ENCODE results near the gene MSI2. TPM values are rescaled to one million over a fixed set of nuclear protein-coding genes. Genes with fewer than 3 reads are reported as not detected.

Gene MSI2
- total and polyA plus RNA-seq, 2 experiments from 2014 or later = 18.9 to 41.8 TPM

GRCh38 chr17:57326764-57327163 lies 70.4 kb downstream of the MSI2 start:
- no peaks in the 10 kb centered on the region; the same call in 1 of the 3 replicates for H3K36me3 Mint-ChIP-seq (ENCODE audit: low read depth)
- no peaks in the 10 kb centered on the region for H3K9me3 Mint-ChIP-seq
- H3K4me3 Mint-ChIP-seq = no peak overlapping the region
- TF ChIP-seq ETS1 (IDR thresholded peaks at IDR 0.05) (no peak), CREB1 (CRISPR knock-in tag; IDR thresholded peaks at IDR 0.05; ENCODE audit: low read depth) (no peak), STAT1 (IDR thresholded peaks at IDR 0.05; ENCODE audit: unreplicated experiment) (no peak), ZNF114 (CRISPR knock-in tag; IDR thresholded peaks at IDR 0.05) (no peak), ZNF331 (CRISPR knock-in tag; IDR thresholded peaks at IDR 0.05; ENCODE audit: low read depth) (no peak), NANOG (IDR thresholded peaks at IDR 0.05; ENCODE audit: borderline replicate concordance) (no peak), EZH2 (IDR thresholded peaks at IDR 0.05; ENCODE audit: low read depth, unreplicated experiment) (no peak), POLR2AphosphoS5 (IDR thresholded peaks at IDR 0.05; ENCODE audit: low read depth) (no peak), REST (IDR thresholded peaks at IDR 0.05; ENCODE audit: unreplicated experiment) (no peak), EZH2phosphoT487 (IDR thresholded peaks at IDR 0.05; ENCODE audit: unreplicated experiment) (no peak), JUNB (IDR thresholded peaks at IDR 0.05; ENCODE audit: unreplicated experiment) (no peak)
- TF ChIP-seq, protein P1, sequence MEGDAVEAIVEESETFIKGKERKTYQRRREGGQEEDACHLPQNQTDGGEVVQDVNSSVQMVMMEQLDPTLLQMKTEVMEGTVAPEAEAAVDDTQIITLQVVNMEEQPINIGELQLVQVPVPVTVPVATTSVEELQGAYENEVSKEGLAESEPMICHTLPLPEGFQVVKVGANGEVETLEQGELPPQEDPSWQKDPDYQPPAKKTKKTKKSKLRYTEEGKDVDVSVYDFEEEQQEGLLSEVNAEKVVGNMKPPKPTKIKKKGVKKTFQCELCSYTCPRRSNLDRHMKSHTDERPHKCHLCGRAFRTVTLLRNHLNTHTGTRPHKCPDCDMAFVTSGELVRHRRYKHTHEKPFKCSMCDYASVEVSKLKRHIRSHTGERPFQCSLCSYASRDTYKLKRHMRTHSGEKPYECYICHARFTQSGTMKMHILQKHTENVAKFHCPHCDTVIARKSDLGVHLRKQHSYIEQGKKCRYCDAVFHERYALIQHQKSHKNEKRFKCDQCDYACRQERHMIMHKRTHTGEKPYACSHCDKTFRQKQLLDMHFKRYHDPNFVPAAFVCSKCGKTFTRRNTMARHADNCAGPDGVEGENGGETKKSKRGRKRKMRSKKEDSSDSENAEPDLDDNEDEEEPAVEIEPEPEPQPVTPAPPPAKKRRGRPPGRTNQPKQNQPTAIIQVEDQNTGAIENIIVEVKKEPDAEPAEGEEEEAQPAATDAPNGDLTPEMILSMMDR (conservative IDR thresholded peaks at IDR 0.05; ENCODE audit: low read depth in 2 of 2) = no peak
- TF ChIP-seq, protein P2, sequence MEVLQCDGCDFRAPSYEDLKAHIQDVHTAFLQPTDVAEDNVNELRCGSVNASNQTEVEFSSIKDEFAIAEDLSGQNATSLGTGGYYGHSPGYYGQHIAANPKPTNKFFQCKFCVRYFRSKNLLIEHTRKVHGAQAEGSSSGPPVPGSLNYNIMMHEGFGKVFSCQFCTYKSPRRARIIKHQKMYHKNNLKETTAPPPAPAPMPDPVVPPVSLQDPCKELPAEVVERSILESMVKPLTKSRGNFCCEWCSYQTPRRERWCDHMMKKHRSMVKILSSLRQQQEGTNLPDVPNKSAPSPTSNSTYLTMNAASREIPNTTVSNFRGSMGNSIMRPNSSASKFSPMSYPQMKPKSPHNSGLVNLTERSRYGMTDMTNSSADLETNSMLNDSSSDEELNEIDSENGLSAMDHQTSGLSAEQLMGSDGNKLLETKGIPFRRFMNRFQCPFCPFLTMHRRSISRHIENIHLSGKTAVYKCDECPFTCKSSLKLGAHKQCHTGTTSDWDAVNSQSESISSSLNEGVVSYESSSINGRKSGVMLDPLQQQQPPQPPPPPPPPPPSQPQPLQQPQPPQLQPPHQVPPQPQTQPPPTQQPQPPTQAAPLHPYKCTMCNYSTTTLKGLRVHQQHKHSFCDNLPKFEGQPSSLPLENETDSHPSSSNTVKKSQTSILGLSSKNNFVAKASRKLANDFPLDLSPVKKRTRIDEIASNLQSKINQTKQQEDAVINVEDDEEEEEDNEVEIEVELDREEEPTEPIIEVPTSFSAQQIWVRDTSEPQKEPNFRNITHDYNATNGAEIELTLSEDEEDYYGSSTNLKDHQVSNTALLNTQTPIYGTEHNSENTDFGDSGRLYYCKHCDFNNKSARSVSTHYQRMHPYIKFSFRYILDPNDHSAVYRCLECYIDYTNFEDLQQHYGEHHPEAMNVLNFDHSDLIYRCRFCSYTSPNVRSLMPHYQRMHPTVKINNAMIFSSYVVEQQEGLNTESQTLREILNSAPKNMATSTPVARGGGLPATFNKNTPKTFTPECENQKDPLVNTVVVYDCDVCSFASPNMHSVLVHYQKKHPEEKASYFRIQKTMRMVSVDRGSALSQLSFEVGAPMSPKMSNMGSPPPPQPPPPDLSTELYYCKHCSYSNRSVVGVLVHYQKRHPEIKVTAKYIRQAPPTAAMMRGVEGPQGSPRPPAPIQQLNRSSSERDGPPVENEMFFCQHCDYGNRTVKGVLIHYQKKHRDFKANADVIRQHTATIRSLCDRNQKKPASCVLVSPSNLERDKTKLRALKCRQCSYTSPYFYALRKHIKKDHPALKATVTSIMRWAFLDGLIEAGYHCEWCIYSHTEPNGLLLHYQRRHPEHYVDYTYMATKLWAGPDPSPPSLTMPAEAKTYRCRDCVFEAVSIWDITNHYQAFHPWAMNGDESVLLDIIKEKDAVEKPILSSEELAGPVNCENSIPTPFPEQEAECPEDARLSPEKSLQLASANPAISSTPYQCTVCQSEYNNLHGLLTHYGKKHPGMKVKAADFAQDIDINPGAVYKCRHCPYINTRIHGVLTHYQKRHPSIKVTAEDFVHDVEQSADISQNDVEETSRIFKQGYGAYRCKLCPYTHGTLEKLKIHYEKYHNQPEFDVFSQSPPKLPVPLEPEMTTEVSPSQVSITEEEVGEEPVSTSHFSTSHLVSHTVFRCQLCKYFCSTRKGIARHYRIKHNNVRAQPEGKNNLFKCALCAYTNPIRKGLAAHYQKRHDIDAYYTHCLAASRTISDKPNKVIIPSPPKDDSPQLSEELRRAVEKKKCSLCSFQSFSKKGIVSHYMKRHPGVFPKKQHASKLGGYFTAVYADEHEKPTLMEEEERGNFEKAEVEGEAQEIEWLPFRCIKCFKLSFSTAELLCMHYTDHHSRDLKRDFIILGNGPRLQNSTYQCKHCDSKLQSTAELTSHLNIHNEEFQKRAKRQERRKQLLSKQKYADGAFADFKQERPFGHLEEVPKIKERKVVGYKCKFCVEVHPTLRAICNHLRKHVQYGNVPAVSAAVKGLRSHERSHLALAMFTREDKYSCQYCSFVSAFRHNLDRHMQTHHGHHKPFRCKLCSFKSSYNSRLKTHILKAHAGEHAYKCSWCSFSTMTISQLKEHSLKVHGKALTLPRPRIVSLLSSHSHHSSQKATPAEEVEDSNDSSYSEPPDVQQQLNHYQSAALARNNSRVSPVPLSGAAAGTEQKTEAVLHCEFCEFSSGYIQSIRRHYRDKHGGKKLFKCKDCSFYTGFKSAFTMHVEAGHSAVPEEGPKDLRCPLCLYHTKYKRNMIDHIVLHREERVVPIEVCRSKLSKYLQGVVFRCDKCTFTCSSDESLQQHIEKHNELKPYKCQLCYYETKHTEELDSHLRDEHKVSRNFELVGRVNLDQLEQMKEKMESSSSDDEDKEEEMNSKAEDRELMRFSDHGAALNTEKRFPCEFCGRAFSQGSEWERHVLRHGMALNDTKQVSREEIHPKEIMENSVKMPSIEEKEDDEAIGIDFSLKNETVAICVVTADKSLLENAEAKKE (CRISPR knock-in tag; IDR thresholded peaks at IDR 0.05) = no peak
- no peak for ATAC-seq
- Histone ChIP-seq H3K27me3 (ENCODE audit: insufficient read depth) (no peaks in the 10 kb centered on the region), H3K36me3 (ENCODE audit: insufficient read depth) (no peaks in the 10 kb centered on the region), H4K20me1 (replicated peaks; ENCODE audit: insufficient read depth) (peaks cover 13% of the 10 kb centered on the region), H3K4me2 (no peak overlapping the region), H3K79me2 (replicated peaks; ENCODE audit: insufficient read depth) (peaks cover 17% of the 10 kb centered on the region), H3K4me3 (no peak overlapping the region), H3K4me1 (ENCODE audit: insufficient read depth) (0 out of 2 replicates have a peak, but pooled peaks cover 2% of the 10 kb centered on the region), H3F3A (replicated peaks; ENCODE audit: low read depth) (no peaks in the 10 kb centered on the region), H3K9me2 (ENCODE audit: insufficient read depth) (no peaks in the 10 kb centered on the region), H2AFZ (no peak overlapping the region), H3K27ac (ENCODE audit: low read depth) (no peak overlapping the region)
- DNase-seq (ENCODE audit: low spot score) = no peak
- peaks cover 10% of the 10 kb centered on the region for H3K4me1 Mint-ChIP-seq
- H3K27me3 Mint-ChIP-seq (ENCODE audit: insufficient read depth, low read depth, poor library complexity) = peaks cover 7% of the 10 kb centered on the region
- no peak overlapping the region for H3K27ac Mint-ChIP-seq

Measured in GM23338 (cell line).